Peyer's patch (tissue), 4 donors: ENCODE measurements around the gene SLC10A1. TPM values are rescaled to one million over a fixed set of nuclear protein-coding genes. Genes with fewer than 3 reads are reported as not detected.
A peak's percentile ranks its signal among the peaks of the same experiment; 100 is the strongest.

Source experiments
- DNase-seq, 3 donors: peaks; one replicate each; pipeline ENCODE4 v3.0.0-alpha.2; 2017 to 2019
- H3K27ac ChIP-seq, 4 donors: fragments of 200-600 bp; sonication (generic); one replicate each; pipeline ENCODE4 v1.5.1; 2016 to 2019
- H3K27me3 ChIP-seq, 2 donors: fragments of 200-600 bp; sonication (generic); one replicate each; pipeline ENCODE4 v1.5.1; 2019
- H3K36me3 ChIP-seq, 3 donors: fragments of 200-600 bp; sonication (generic); one replicate each; pipeline ENCODE4 v1.5.1; 2016 to 2019
- H3K4me1 ChIP-seq, 4 donors: fragments of 200-600 bp; sonication (generic); one replicate each; pipeline ENCODE4 v1.5.1; 2016 to 2019
- H3K4me3 ChIP-seq, 4 donors: fragments of 200-600 bp; sonication (generic); 1 replicate in 3 of 4; 2 replicates in 1 of 4; pipeline ENCODE4 v1.5.1; 2016 to 2019; ENCODE audit warnings: mild to moderate bottlenecking in 1 of 4
- H3K9me3 ChIP-seq, 4 donors: fragments of 200-600 bp; sonication (generic); one replicate each; pipeline ENCODE4 v1.5.1; 2016 to 2019; ENCODE audit warnings: mild to moderate bottlenecking in 1 of 4
- CTCF ChIP-seq, 6 experiments: fragments of 450-650 bp in 4 of 6; fragments of 200-600 bp in 2 of 6; sonication (generic) in 1 of 6; IDR thresholded peaks; one replicate each; pipeline ENCODE4 v1.5.1; 2017 to 2019; ENCODE audit warnings: antibody characterized with exemption in 6 of 6, mild to moderate bottlenecking in 3 of 6, moderate library complexity in 1 of 6
- POLR2A ChIP-seq, 2 donors: fragments of 450-650 bp; IDR thresholded peaks; one replicate each; pipeline ENCODE4 v1.5.1; 2017; ENCODE audit warnings: antibody characterized with exemption in 2 of 2, mild to moderate bottlenecking in 2 of 2, moderate library complexity in 2 of 2
- total RNA-seq, 4 donors: library from RNA; depleted of rRNA; stranded (reverse); fragments of >200 nt; gene quantifications; one replicate each; pipeline ENCODE4 v1.1.0, GENCODE V29; 2016

SLC10A1 gene
- total RNA-seq, 4 donors from 2014 or later: not detected

GRCh38 chr14:69768873-69769272 lies 28.2 kb downstream of the SLC10A1 start:
- H3K4me3 ChIP-seq: peak overlapping the region in 3 of 4 donors; percentile 78 to 90 (median 82)
- H3K4me1 ChIP-seq: peaks cover 3 to 41% (median 12%) of the 10 kb centered on the region in 4 donors
- DNase-seq: no peak

GRCh38 chr14:69767369-69767999 lies 29.6 kb downstream of the SLC10A1 start:
- peak overlapping the region; percentile 78 to 99 (median 86) for H3K4me3 ChIP-seq
- DNase-seq: peak; percentile 84 to 95 (median 93)

More at GRCh38 chr14:69768873-69769272, 28.2 kb downstream of the SLC10A1 start:
- Histone ChIP-seq H3K27me3 (no peaks in the 10 kb centered on the region), H3K9me3 (no peaks in the 10 kb centered on the region), H3K27ac (peak overlapping the region in 2 of 4 donors; percentile 99 to 100), H3K36me3 (peaks cover 0 to 58% (median 3%) of the 10 kb centered on the region in 3 donors)
- TF ChIP-seq POLR2A (IDR thresholded peaks at IDR 0.05) (no peak), CTCF (IDR thresholded peaks at IDR 0.05) (no peak)

GRCh38 chr14:69766984-69767368 lies 30.1 kb downstream of the SLC10A1 start, which contains the start of gene SRSF5:
Gene SRSF5, plus strand, starts transcription at chr14:69767142. Its CDS starts 1,015 bp downstream, at chr14:69768157.
- Histone ChIP-seq H3K27me3 (no peaks in the 10 kb centered on the region), H3K4me3 (peak within 1 kb of the TSS; percentile 78 to 99 (median 86)), H3K4me1 (peaks cover 3 to 41% (median 12%) of the 10 kb centered on the region in 4 donors), H3K27ac (peak within 1 kb of the TSS; percentile 99 to 100 (median 100)), H3K36me3 (peaks cover 0 to 39% (median 3%) of the 10 kb centered on the region in 3 donors), H3K9me3 (no peaks in the 10 kb centered on the region)
- TF ChIP-seq POLR2A (IDR thresholded peaks at IDR 0.05): peak; percentile 98
- TF ChIP-seq CTCF (IDR thresholded peaks at IDR 0.05): no peak
- peak; percentile 95 to 99 (median 95) for DNase-seq

More at GRCh38 chr14:69767369-69767999, 29.6 kb downstream of the SLC10A1 start:
- Histone ChIP-seq H3K9me3 (no peaks in the 10 kb centered on the region), H3K4me1 (peaks cover 3 to 41% (median 12%) of the 10 kb centered on the region in 4 donors), H3K36me3 (peaks cover 0 to 44% (median 3%) of the 10 kb centered on the region in 3 donors), H3K27me3 (no peaks in the 10 kb centered on the region), H3K27ac (peak overlapping the region; percentile 99 to 100 (median 100))
- TF ChIP-seq POLR2A (IDR thresholded peaks at IDR 0.05) (peak in 1 of 2 donors; percentile 82), CTCF (IDR thresholded peaks at IDR 0.05) (no peak)

GRCh38 chr14:69763761-69764510 lies 33.1 kb downstream of the SLC10A1 start:
- peaks cover 3 to 16% (median 6%) of the 10 kb centered on the region in 4 donors for H3K4me1 ChIP-seq
- TF ChIP-seq POLR2A (IDR thresholded peaks at IDR 0.05) (no peak), CTCF (IDR thresholded peaks at IDR 0.05) (no peak)
- no peaks in the 10 kb centered on the region for H3K9me3 ChIP-seq
- H3K4me3 ChIP-seq: no peak overlapping the region
- H3K36me3 ChIP-seq: peaks cover 0 to 9% (median 0%) of the 10 kb centered on the region in 3 donors
- H3K27me3 ChIP-seq: no peaks in the 10 kb centered on the region
- no peak for DNase-seq
- H3K27ac ChIP-seq: no peak overlapping the region

GRCh38 chr14:69760810-69761209 lies 36.2 kb downstream of the SLC10A1 start:
- no peak for TF ChIP-seq CTCF (IDR thresholded peaks at IDR 0.05)
- TF ChIP-seq POLR2A (IDR thresholded peaks at IDR 0.05): no peak
- no peak overlapping the region for H3K4me3 ChIP-seq
- no peaks in the 10 kb centered on the region for H3K27me3 ChIP-seq
- H3K9me3 ChIP-seq: no peaks in the 10 kb centered on the region
- H3K4me1 ChIP-seq: peaks cover 0 to 4% (median under 1%) of the 10 kb centered on the region in 4 donors
- H3K36me3 ChIP-seq: no peaks in the 10 kb centered on the region
- no peak overlapping the region for H3K27ac ChIP-seq
- no peak for DNase-seq
